Activated naive CD4-positive, alpha-beta T cell treated with Interleukin-2 at 50 U/mL for 16 hours (primary cell): ENCODE data around the gene SH3RF2.
"Not testable (repeated sequence)": the region's sequence is repeated elsewhere in the genome, so short reads cannot be mapped to it uniquely, and the experiment has no call there.

ENCODE experiments used
- DNase-seq: peaks from one replicate; pipeline ENCODE4 v3.0.0-alpha.2; 2020

The SH3RF2 gene

DNA sequence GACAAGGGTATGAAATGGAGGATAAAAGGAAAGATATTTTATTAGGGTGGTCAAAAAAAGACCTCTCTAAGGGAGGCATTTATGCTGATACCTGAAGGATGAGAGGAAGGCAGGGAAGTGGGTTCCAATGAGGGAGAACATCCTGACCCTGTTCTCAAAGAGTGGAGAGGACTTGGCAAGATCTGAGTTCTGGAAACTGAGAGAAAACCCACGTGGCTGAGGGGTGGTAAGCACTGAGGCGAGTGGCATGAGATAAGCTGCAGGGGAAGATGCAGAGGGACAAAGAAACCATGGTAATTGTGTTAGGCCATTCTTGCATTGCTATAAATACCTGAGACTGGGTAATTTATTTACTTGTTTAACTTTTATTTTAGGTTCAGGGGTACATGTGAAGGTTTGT lies 16.8 kb downstream of the SH3RF2 start:
- DNase-seq: no peak

- not testable (repeated sequence) for DNase-seq
Measured at GRCh38 chr5:145954140-145954539, 17.8 kb downstream of the SH3RF2 start.

DNA sequence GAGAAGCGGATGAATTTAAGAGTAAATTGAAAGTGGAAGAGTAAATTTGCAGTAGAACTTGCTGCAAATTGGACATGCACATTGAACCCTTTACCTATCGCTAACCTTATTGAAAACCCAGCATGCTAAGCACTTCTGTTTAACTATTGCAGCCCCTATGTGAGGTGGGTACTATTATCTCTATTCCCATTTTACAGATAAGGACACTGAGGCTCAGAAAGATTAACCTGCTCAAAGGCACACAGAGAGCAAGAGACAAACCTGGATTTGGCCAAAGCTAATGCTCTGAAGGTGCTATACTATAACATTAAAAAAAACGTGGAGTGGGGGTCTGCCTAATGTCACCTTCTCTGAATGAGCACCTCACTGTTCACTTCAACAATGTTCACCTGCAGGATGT lies 21.0 kb downstream of the SH3RF2 start:
- DNase-seq: no peak

DNA sequence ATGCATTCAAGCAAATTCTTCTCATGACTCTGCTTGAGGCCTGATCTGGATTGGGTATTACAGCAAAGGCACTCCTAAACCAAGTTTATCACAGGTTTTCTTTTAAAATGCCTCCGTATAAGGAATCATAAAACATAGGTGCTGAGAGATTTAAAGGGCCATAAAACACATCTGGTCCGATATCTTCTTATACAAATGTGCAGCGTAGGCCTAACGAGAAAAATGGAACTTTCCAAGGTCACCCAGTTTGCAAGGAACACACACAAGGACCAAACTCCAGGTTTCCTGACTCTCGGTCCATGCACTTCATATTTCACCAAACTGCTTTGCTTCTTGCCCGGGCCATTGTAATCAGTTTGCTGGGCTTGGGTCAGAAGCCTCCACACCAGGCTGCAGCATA lies 22.1 kb downstream of the SH3RF2 start:
- DNase-seq: no peak

GRCh38 chr5:145960166-145960565 lies 23.8 kb downstream of the SH3RF2 start:
- DNase-seq: no peak

DNA sequence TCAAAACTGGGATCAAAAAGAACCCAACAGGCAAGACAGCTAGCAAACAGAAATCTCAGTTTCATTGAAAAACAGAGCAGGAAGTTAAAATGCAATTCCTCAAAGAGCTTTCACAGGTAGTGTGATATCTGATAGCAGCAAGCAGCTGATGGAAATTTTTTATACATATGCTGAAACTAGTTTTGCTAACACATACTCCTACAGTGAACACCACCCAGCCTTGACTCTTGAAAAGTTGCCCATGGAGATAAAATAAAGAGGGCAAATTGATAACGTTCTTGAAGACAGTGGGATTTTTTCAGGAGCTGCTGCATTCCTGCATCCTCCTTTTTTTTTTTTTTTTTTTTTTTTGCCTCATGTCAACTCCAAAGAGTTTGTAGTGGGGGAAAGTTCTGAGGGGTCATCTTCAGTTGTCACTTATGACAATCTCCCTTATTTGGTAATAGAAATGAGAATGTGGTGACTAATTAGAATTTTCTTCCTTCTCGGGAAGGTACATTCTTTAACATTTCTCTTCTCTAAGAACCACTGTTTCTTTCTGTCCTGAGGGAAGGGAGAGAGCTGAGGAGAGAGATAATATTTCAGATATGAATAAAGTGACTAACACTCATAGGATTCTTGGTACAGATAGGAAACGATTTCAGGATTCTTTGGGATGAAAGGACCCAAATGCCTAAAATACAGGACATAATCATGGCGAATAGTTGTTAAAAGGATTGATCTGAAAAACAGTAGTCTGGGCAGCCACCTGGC lies 24.6 kb downstream of the SH3RF2 start:
- DNase-seq: no peak

DNA sequence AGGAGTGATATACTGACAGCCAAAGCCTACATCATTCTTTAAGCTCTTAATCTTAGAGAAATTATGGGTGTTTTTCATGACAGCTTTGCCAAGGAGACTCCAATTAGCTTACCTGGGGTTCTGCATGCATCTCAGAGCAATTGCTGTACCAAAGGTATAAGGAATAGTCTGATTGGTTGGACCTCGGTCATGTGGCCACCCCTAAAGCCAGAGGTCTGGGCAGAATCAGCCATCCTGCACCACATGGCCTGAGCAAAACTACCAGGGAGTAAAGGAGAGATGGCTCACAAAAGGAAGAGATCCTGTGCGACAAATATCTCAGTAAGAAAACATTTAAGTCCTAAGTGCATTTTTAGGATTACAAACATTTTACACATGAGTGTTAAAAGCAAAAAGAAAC lies 25.6 kb downstream of the SH3RF2 start:
- no peak for DNase-seq

DNA sequence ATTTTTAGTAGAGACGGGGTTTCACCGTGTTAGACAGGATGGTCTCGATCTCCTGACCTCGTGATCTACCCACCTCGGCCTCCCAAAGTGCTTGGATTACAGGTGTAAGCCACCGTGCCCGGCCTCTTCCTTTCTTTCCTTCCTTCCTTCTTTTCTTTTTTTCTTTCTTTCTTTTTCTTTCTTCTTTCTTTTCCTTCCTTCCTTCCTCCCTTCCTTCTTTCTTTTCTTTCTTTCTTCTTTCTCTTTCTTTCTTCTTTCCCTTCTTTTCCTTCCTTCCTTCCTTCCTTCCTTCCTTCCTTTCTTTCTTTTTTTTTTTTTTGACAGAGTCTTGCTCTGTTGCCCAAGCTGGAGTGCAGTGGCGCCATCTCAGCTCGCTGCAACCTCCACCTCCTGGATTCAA lies 27.6 kb downstream of the SH3RF2 start:
- DNase-seq: not testable (repeated sequence)

DNA sequence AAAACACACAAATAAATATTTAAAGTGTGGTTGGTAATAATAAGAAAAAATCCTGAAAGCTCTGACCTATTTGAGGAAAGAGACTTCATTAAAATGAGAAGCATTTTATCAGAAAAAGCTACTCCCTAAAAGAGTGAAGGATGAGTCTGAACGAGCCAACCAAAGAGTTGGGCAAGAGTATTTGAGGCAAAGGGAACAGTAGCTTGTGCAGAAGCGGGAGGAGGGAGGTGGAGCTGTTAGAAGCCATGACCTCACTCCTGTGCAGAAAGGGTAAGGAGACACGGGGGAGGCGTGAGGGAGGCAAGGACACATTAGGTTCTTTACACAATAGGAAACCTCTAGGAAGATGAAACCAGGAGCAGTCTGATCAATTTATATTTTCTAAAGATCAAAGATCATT lies 29.4 kb downstream of the SH3RF2 start:
- DNase-seq: no peak

GRCh38 chr5:145967296-145967695 lies 30.9 kb downstream of the SH3RF2 start:
- no peak for DNase-seq

GRCh38 chr5:145968970-145969713 lies 32.8 kb downstream of the SH3RF2 start:
- no peak for DNase-seq

DNA sequence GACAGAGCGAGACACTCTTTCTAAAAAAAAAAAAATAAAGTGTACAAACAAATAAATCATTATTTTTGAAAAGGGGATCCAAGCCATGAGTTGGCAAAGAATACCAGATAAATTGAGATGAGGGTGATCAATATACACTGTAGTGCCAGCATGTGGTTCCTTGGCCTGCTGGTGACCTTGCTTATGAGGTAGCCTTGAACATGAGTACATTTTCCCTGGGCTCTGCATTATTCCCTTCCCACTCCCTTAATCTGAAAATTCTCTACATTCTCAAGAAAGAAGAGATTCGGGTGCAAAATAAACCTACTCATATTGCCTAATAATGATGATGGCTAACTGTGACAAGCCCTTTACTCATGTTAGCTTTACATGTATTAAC lies 33.3 kb downstream of the SH3RF2 start:
- no peak for DNase-seq

- no peak for DNase-seq
Measured at GRCh38 chr5:145971108-145971507, 34.7 kb downstream of the SH3RF2 start.

DNA sequence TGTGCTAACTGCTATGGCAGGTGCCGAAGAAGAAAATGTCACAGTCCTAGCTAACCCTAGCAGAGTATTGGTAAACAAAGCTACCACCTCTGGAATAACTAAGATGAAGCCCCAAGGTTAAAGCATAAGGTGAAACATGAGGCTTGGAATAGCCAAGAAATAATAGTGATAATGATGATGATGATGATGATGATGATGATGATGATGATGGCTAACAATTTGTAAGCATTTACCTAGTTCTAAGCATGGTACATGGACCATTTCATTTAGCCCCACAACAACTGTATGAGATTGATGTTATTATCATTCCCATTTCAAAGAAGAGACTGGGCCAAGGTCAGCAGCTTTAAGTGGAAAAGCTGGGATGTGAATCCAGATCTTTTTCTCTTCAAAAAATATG lies 35.3 kb downstream of the SH3RF2 start:
- DNase-seq: no peak

GRCh38 chr5:145975001-145975360 lies 38.6 kb downstream of the SH3RF2 start:
- no peak for DNase-seq

- no peak for DNase-seq
Measured at GRCh38 chr5:145975361-145976066, 39.1 kb downstream of the SH3RF2 start.

DNA sequence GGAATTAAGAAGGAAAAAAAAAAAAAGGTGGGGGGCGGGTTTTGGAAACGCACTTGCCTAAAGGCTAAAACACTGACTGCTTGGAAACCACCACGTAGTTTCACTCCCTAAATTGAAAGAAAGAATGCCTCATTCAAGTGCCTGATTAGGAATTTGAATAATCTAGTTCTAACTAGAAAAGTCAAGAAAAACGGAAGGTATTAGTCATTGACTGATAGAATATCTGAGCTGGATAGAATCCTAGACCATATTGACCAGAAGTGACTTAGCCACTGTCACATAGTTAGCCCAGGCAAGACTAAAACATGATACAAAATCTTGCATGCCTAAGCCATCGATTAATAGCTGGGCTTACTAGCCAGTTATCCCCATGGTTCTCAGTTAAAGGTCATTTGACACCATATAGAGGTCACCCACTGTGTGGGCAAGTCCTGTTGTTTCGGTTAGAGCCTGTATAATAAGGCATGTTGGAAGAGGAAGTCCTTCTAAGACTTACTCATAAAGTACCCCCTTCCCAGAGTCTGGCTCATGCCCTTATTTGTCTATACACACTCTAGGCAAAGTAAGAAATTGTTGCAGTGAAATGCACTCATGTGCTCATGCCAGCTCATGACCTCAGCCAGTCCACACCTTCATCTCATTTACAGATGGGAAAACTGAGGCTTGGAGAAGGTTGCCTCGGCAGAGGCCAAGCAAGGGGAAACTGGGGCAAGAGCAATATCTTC lies 40.2 kb downstream of the SH3RF2 start:
- no peak for DNase-seq

GRCh38 chr5:145978171-145978570 lies 41.8 kb downstream of the SH3RF2 start:
- DNase-seq: no peak

DNA sequence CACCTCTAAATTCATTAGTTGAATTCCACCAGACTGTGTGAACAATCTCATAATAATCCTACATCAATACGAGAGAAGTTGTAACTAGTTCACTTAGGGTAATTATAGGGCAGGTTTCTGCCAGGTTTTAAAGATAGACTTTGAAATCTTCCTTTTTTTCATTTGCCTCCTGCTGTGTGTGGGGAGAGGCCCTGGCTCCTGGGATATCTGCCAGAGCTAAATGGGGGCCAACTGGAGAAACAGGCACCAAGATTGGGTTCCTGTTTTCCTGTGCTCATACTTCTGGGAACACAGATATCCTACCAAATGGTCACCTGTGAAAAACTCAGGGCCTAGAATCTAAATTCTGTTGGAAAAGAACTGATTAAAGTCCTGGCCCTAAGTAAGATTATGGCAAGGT lies 42.3 kb downstream of the SH3RF2 start:
- DNase-seq: no peak

- no peak for DNase-seq
Measured at GRCh38 chr5:145979270-145980223, 43.2 kb downstream of the SH3RF2 start.

DNA sequence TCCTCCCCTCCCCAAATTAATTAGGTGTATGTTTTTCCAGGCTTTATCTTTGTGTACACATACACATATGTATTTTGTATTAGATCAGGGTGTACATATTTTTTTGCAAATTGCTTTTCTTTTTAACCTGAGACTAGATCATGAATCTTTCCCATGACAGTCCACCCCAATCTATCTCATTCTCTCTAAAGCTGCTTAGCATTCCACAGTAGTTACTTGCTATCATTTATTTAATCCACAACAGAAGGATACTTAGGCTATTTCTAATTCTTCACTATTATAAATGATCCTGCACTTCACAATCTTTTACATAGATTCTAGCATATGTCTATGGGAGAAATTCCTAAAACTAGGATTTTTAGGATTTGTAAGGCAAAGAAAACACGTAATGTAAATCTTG lies 43.9 kb downstream of the SH3RF2 start:
- DNase-seq: no peak

DNA sequence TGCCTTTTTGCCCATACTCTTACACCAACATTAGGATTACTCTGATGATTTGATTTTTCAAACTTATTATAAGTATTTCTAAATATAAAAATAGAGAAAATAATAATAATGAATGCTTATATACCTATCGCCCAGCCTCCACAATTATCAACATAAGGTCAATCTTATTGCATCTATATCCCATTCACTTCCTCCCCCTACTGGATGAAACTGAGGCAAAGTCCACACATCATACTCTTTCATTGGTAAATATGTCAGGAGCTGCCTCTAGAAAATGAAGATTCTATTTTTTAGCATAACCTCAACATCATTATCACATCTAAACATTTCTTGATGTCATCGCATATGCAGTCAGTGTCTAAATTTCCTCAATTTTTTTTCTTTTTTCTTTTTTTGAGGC lies 44.3 kb downstream of the SH3RF2 start:
- DNase-seq: no peak
